Activated naive CD4-positive, alpha-beta T cell treated with anti-CD3 and anti-CD28 coated beads, Interleukin-2, amount 10 ng/mL, durations not matched to agents 7 days and 5 days (primary cell): Measurements from ENCODE around the gene SNUPN.
A peak's percentile ranks its signal among the peaks of the same experiment; 100 is the strongest.

Source experiments
- CTCF ChIA-PET: fragments of 350-600 bp; sonication (Branson Sonifier 250); formaldehyde crosslinking; loops from one replicate; lab custom pipeline; 2021; ENCODE audit warnings: antibody characterized with exemption; lab: Charles Lee
- DNase-seq: peaks from one replicate; pipeline ENCODE4 v3.0.0-alpha.2; 2020
- H3K27ac Mint-ChIP-seq: one replicate; pipeline ENCODE4 v1.8.0; 2021; ENCODE audit warnings: mild to moderate bottlenecking, moderate library complexity, mixed read lengths
- H3K27me3 Mint-ChIP-seq: one replicate; pipeline ENCODE4 v1.8.0; 2021; ENCODE audit warnings: mild to moderate bottlenecking, mixed read lengths
- H3K36me3 Mint-ChIP-seq: one replicate; pipeline ENCODE4 v1.8.0; 2021; ENCODE audit warnings: mixed read lengths
- H3K4me1 Mint-ChIP-seq: one replicate; pipeline ENCODE4 v1.8.0; 2021; ENCODE audit warnings: mixed read lengths
- H3K4me3 Mint-ChIP-seq: one replicate; pipeline ENCODE4 v1.8.0; 2021; ENCODE audit warnings: mild to moderate bottlenecking, moderate library complexity, mixed read lengths
- H3K9me3 Mint-ChIP-seq: one replicate; pipeline ENCODE4 v1.8.0; 2021; ENCODE audit warnings: mixed read lengths

The SNUPN gene

GRCh38 chr15:75648156-75649000 is 22.9 kb upstream of the SNUPN start:
- peak overlapping the region; percentile 64 for H3K27ac Mint-ChIP-seq
- H3K9me3 Mint-ChIP-seq = no peaks in the 10 kb centered on the region
- H3K4me3 Mint-ChIP-seq = peak overlapping the region; percentile 76
- DNase-seq = no peak
- no peaks in the 10 kb centered on the region for H3K36me3 Mint-ChIP-seq
- CTCF ChIA-PET = interaction anchor here (1.0 to 2.2 kb wide), 6 partner anchors 11 to 281 kb away, joined by 3 to 15 read pairs (median 4); partner anchors contain the start of gene MAN2C1
- H3K4me1 Mint-ChIP-seq = peaks cover 25% of the 10 kb centered on the region
- peaks cover 61% of the 10 kb centered on the region for H3K27me3 Mint-ChIP-seq

GRCh38 chr15:75647370-75648155 is 22.0 kb upstream of the SNUPN start, which contains the start of gene SNX33:
Gene SNX33, plus strand, starts transcription at chr15:75647912. Its CDS starts 1,191 bp downstream, at chr15:75649103.
- no peaks in the 10 kb centered on the region for H3K36me3 Mint-ChIP-seq
- DNase-seq = peak; percentile 71
- CTCF ChIA-PET = interaction anchor here (0.6 to 2.5 kb wide), 7 partner anchors 10 to 280 kb away, joined by 3 to 15 read pairs (median 4); partner anchors contain the start of gene MAN2C1
- H3K27me3 Mint-ChIP-seq = peaks cover 61% of the 10 kb centered on the region
- H3K27ac Mint-ChIP-seq = peak within 1 kb of the TSS; percentile 64
- peak within 1 kb of the TSS; percentile 84 for H3K4me3 Mint-ChIP-seq
- no peaks in the 10 kb centered on the region for H3K9me3 Mint-ChIP-seq
- H3K4me1 Mint-ChIP-seq = peaks cover 25% of the 10 kb centered on the region

- no peak for DNase-seq
- no peaks in the 10 kb centered on the region for H3K36me3 Mint-ChIP-seq
- no peak overlapping the region for H3K27ac Mint-ChIP-seq
- H3K4me3 Mint-ChIP-seq = peak overlapping the region; percentile 84
- peaks cover 27% of the 10 kb centered on the region for H3K4me1 Mint-ChIP-seq
- H3K27me3 Mint-ChIP-seq = peaks cover 61% of the 10 kb centered on the region
- H3K9me3 Mint-ChIP-seq = no peaks in the 10 kb centered on the region
- CTCF ChIA-PET = interaction anchor here (0.6 to 2.5 kb wide), 8 partner anchors 9 to 279 kb away, joined by 3 to 15 read pairs (median 4); partner anchors contain the start of gene MAN2C1
Observed at GRCh38 chr15:75646944-75647364, 21.4 kb upstream of the SNUPN start.

- Mint-ChIP-seq H3K27ac (no peak overlapping the region), H3K9me3 (no peaks in the 10 kb centered on the region), H3K4me3 (peak overlapping the region; percentile 84), H3K4me1 (peaks cover 21% of the 10 kb centered on the region), H3K36me3 (no peaks in the 10 kb centered on the region), H3K27me3 (peaks cover 61% of the 10 kb centered on the region)
- CTCF ChIA-PET = interaction anchor here (0.7 to 2.5 kb wide), 5 partner anchors 40 to 279 kb away, joined by 3 to 15 read pairs (median 7); partner anchors contain the start of gene MAN2C1
- no peak for DNase-seq
Observed at GRCh38 chr15:75646112-75646943, 20.8 kb upstream of the SNUPN start.

GRCh38 chr15:75644376-75644775 is 18.9 kb upstream of the SNUPN start:
- Mint-ChIP-seq H3K4me3 (no peak overlapping the region), H3K36me3 (peaks cover 3% of the 10 kb centered on the region), H3K27ac (peak overlapping the region; percentile 66), H3K27me3 (peaks cover 55% of the 10 kb centered on the region), H3K9me3 (no peaks in the 10 kb centered on the region), H3K4me1 (peaks cover 23% of the 10 kb centered on the region)
- no peak for DNase-seq
- CTCF ChIA-PET = interaction anchor here (1.2 to 1.5 kb wide), 2 partner anchors 46 to 135 kb away, joined by 3 to 4 read pairs; no protein-coding TSS in a partner anchor

GRCh38 chr15:75641603-75642002 is 16.1 kb upstream of the SNUPN start:
- H3K4me1 Mint-ChIP-seq = peaks cover 44% of the 10 kb centered on the region
- H3K9me3 Mint-ChIP-seq = no peaks in the 10 kb centered on the region
- peaks cover 25% of the 10 kb centered on the region for H3K36me3 Mint-ChIP-seq
- CTCF ChIA-PET = interaction anchor here (0.7 to 6.2 kb wide), 11 partner anchors 10 to 276 kb away, joined by 3 to 61 read pairs (median 5); partner anchors contain the start of genes MAN2C1 and PTPN9
- no peak for DNase-seq
- H3K27me3 Mint-ChIP-seq = peaks cover 28% of the 10 kb centered on the region
- no peak overlapping the region for H3K4me3 Mint-ChIP-seq
- H3K27ac Mint-ChIP-seq = no peak overlapping the region

GRCh38 chr15:75641179-75641503 is 15.6 kb upstream of the SNUPN start:
- no peaks in the 10 kb centered on the region for H3K9me3 Mint-ChIP-seq
- H3K27me3 Mint-ChIP-seq = peaks cover 24% of the 10 kb centered on the region
- CTCF ChIA-PET = interaction anchor here (1.0 to 6.2 kb wide), 12 partner anchors 9 to 292 kb away, joined by 3 to 61 read pairs (median 4); partner anchors contain the start of gene MAN2C1

GRCh38 chr15:75640483-75641178 is 15.1 kb upstream of the SNUPN start:
- peaks cover 46% of the 10 kb centered on the region for H3K4me1 Mint-ChIP-seq
- peaks cover 25% of the 10 kb centered on the region for H3K36me3 Mint-ChIP-seq
- peaks cover 19% of the 10 kb centered on the region for H3K27me3 Mint-ChIP-seq
- DNase-seq = peak; percentile 77
- H3K4me3 Mint-ChIP-seq = peak overlapping the region; percentile 96
- peak overlapping the region; percentile 96 for H3K27ac Mint-ChIP-seq
- no peaks in the 10 kb centered on the region for H3K9me3 Mint-ChIP-seq
- CTCF ChIA-PET = interaction anchor here (0.6 to 6.2 kb wide), 17 partner anchors 9 to 292 kb away, joined by 3 to 61 read pairs (median 5); partner anchors contain the start of genes MAN2C1, PTPN9 and SNUPN

More at GRCh38 chr15:75641179-75641503, 15.6 kb upstream of the SNUPN start:
- Mint-ChIP-seq H3K27ac (peak overlapping the region; percentile 96), H3K36me3 (peaks cover 25% of the 10 kb centered on the region), H3K4me3 (peak overlapping the region; percentile 96), H3K4me1 (peaks cover 42% of the 10 kb centered on the region)
- DNase-seq = no peak

- no peaks in the 10 kb centered on the region for H3K9me3 Mint-ChIP-seq
- peaks cover 12% of the 10 kb centered on the region for H3K27me3 Mint-ChIP-seq
- peaks cover 46% of the 10 kb centered on the region for H3K4me1 Mint-ChIP-seq
- H3K27ac Mint-ChIP-seq = peak within 1 kb of the TSS; percentile 96
- CTCF ChIA-PET = interaction anchor here (0.6 to 6.2 kb wide), 14 partner anchors 10 to 271 kb away, joined by 3 to 61 read pairs (median 6); partner anchors contain the start of genes MAN2C1, PTPN9 and SNUPN
- peak within 1 kb of the TSS; percentile 96 for H3K4me3 Mint-ChIP-seq
- DNase-seq = peak; percentile 97
- peaks cover 25% of the 10 kb centered on the region for H3K36me3 Mint-ChIP-seq
Observed at GRCh38 chr15:75639709-75640482, 14.4 kb upstream of the SNUPN start, which contains the start of gene IMP3. Gene IMP3, minus strand, starts transcription at chr15:75640224. Its CDS starts 56 bp downstream, at chr15:75640168.

- H3K27me3 Mint-ChIP-seq = peaks cover 6% of the 10 kb centered on the region
- H3K4me3 Mint-ChIP-seq = peak overlapping the region; percentile 96
- no peak for DNase-seq
- H3K9me3 Mint-ChIP-seq = no peaks in the 10 kb centered on the region
- peaks cover 46% of the 10 kb centered on the region for H3K4me1 Mint-ChIP-seq
- CTCF ChIA-PET = interaction anchor here (1.0 to 6.2 kb wide), 8 partner anchors 12 to 270 kb away, joined by 3 to 61 read pairs (median 16); partner anchors contain the start of genes MAN2C1, PTPN9 and SNUPN
- peak overlapping the region; percentile 96 for H3K27ac Mint-ChIP-seq
- H3K36me3 Mint-ChIP-seq = peaks cover 25% of the 10 kb centered on the region
Observed at GRCh38 chr15:75639191-75639708, 13.7 kb upstream of the SNUPN start.

- Mint-ChIP-seq H3K4me3 (peak overlapping the region; percentile 96), H3K27ac (peak overlapping the region; percentile 15), H3K36me3 (peaks cover 25% of the 10 kb centered on the region), H3K9me3 (no peaks in the 10 kb centered on the region), H3K4me1 (peaks cover 46% of the 10 kb centered on the region), H3K27me3 (no peaks in the 10 kb centered on the region)
- DNase-seq = no peak
- CTCF ChIA-PET = interaction anchor here (1.0 to 6.2 kb wide), 6 partner anchors 10 to 268 kb away, joined by 4 to 61 read pairs (median 15); partner anchors contain the start of genes MAN2C1, PTPN9, SNUPN and SNX33
Observed at GRCh38 chr15:75637245-75638009, 11.9 kb upstream of the SNUPN start.
